AG09319 (cell line): ENCODE results near the gene CYB5R3.

Experiments used
- DNase-seq: peaks from one replicate; pipeline ENCODE4 v3.0.0-alpha.2; 2010; ENCODE audit warnings: low read depth; ENCODE audit errors: extremely low read depth
- CTCF ChIP-seq: IDR thresholded peaks from 2 replicates; pipeline ENCODE4 v1.5.1; 2011; ENCODE audit warnings: low read depth, mild to moderate bottlenecking, inconsistent platforms, low read length, moderate library complexity

The CYB5R3 gene

GRCh38 chr22:42642806-42643633, 6.2 kb downstream of the CYB5R3 start:
- TF ChIP-seq CTCF: no peak
- no peak for DNase-seq

- DNase-seq: no peak
- TF ChIP-seq CTCF: no peak
Observed at GRCh38 chr22:42641801-42642413, 7.3 kb downstream of the CYB5R3 start.

GRCh38 chr22:42639541-42640241, 9.5 kb downstream of the CYB5R3 start:
- no peak for TF ChIP-seq CTCF
- no peak for DNase-seq

- no peak for DNase-seq
- no peak for TF ChIP-seq CTCF
Observed at GRCh38 chr22:42637555-42637954, 11.6 kb downstream of the CYB5R3 start.

- TF ChIP-seq CTCF: no peak
- no peak for DNase-seq
Observed at GRCh38 chr22:42636506-42636905, 12.7 kb downstream of the CYB5R3 start.

- peak; percentile 81 for DNase-seq
- TF ChIP-seq CTCF: no peak
Observed at GRCh38 chr22:42635531-42635930, 13.7 kb downstream of the CYB5R3 start.

- no peak for DNase-seq
- no peak for TF ChIP-seq CTCF
Observed at GRCh38 chr22:42633013-42633412, 16.2 kb downstream of the CYB5R3 start.
